Measurements from ENCODE around the gene UQCC3. TPM values are rescaled to one million over a fixed set of nuclear protein-coding genes. Genes with fewer than 3 reads are reported as not detected.
"Not testable (repeated sequence)": the region's sequence is repeated elsewhere in the genome, so short reads cannot be mapped to it uniquely, and the experiment has no call there.

The UQCC3 gene
- polyA plus RNA-seq, 1 of the 3 experiments (the other 2 are of a cell fraction) = 24.8 TPM

DNA sequence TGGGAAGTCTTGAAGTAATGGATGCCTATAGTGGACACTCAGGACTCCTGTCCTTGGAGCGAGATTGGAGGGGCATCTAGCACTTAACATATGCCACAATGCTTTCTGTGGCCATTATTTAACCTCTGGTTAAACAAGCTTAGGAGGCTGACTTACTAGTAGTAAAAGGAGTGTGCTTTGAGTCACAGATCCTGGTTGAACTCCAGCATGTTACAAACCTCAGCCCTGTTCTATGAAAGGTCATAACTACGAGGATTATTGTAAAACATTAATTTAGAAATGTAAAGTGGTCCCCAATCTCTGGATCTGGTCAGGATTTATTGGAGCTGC lies 1.7 kb downstream of the UQCC3 start:
- Histone ChIP-seq H3F3A (replicated peaks; ENCODE audit: insufficient read depth) (peaks cover 50% of the 10 kb centered on the region), H2AFZ (ENCODE audit: low read depth) (no peak overlapping the region), H4K20me1 (ENCODE audit: insufficient read depth) (no peaks in the 10 kb centered on the region), H3K27me3 (ENCODE audit: insufficient read depth) (no peaks in the 10 kb centered on the region), H3K9me2 (no peaks in the 10 kb centered on the region), H3K9me3 (no peaks in the 10 kb centered on the region), H3K27ac (ENCODE audit: low read depth in 2 of 2, low read length in 1 of 2) (peak overlapping the region in 1 of 2 experiments; percentile 80; a peak in 1 of 4 replicates), H3K79me2 (ENCODE audit: insufficient read depth) (peaks cover 78% of the 10 kb centered on the region), H3K4me2 (peak overlapping the region; percentile 97), H3K36me3 (replicated peaks in 1 of 2; ENCODE audit: control insufficient read depth in 1 of 2, insufficient read depth in 2 of 2, low read length in 1 of 2) (peaks cover 19 to 26% of the 10 kb centered on the region in 2 experiments), H3K4me3 (ENCODE audit: low read depth in 2 of 2, low read length in 1 of 2) (peak overlapping the region; percentile 68 to 90; a peak in 1 of 4 replicates), H3K4me1 (ENCODE audit: control insufficient read depth in 1 of 2, insufficient read depth in 2 of 2, low read depth in 1 of 2, low read length in 1 of 2) (peaks cover 23 to 31% of the 10 kb centered on the region in 2 experiments; a peak in 3 of 4 replicates), H3K9ac (no peak overlapping the region)
- no peak for TF ChIP-seq FOSL2 (IDR thresholded peaks at IDR 0.05; ENCODE audit: borderline replicate concordance, low read depth)
- TF ChIP-seq TAF1 (IDR thresholded peaks at IDR 0.05; ENCODE audit: borderline replicate concordance, low read depth, low read length) = no peak
- no peak for TF ChIP-seq JUND (IDR thresholded peaks at IDR 0.05)
- TF ChIP-seq, protein P1, sequence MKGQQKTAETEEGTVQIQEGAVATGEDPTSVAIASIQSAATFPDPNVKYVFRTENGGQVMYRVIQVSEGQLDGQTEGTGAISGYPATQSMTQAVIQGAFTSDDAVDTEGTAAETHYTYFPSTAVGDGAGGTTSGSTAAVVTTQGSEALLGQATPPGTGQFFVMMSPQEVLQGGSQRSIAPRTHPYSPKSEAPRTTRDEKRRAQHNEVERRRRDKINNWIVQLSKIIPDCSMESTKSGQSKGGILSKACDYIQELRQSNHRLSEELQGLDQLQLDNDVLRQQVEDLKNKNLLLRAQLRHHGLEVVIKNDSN (IDR thresholded peaks at IDR 0.05; ENCODE audit: borderline replicate concordance, low read depth) = no peak
- TF ChIP-seq FOXJ3 (CRISPR knock-in tag; IDR thresholded peaks at IDR 0.05) = no peak
- no peak for TF ChIP-seq FOXM1 (IDR thresholded peaks at IDR 0.05; ENCODE audit: low read depth)
- TF ChIP-seq MEF2A (IDR thresholded peaks at IDR 0.05; ENCODE audit: borderline replicate concordance, low read depth) = no peak
- no peak for TF ChIP-seq GABPA (IDR thresholded peaks at IDR 0.05; ENCODE audit: low read depth)
- TF ChIP-seq, protein P2, sequence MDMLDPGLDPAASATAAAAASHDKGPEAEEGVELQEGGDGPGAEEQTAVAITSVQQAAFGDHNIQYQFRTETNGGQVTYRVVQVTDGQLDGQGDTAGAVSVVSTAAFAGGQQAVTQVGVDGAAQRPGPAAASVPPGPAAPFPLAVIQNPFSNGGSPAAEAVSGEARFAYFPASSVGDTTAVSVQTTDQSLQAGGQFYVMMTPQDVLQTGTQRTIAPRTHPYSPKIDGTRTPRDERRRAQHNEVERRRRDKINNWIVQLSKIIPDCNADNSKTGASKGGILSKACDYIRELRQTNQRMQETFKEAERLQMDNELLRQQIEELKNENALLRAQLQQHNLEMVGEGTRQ (IDR thresholded peaks at IDR 0.05; ENCODE audit: borderline replicate concordance, low read depth, low read length) = no peak
- no peak for TF ChIP-seq CTCF (IDR thresholded peaks at IDR 0.05)
- TF ChIP-seq EP300 (IDR thresholded peaks at IDR 0.05; ENCODE audit: borderline replicate concordance in 1 of 2, low read depth in 1 of 2, low read length in 1 of 2) = no peak
- TF ChIP-seq POLR2AphosphoS5 (IDR thresholded peaks at IDR 0.05; ENCODE audit: low read depth, low read length) = no peak
- ChIA-PET CTCF (interaction anchor here (1.0 to 2.0 kb wide), 5 partner anchors 17 to 208 kb away, joined by 3 to 6 read pairs (median 4); partner anchors contain the start of genes LRRN4CL and SLC3A2), POLR2A (interaction anchor here (1.4 to 2.4 kb wide), 2 partner anchors 8 to 60 kb away, joined by 5 to 12 read pairs; partner anchors contain the start of genes C11orf98, CSKMT and ROM1)
- DNase-seq = no peak
- WGBS (ENCODE audit: low lambda C conversion rate) = 87% methylated on average over 2 of the region's 2 CpGs

DNA sequence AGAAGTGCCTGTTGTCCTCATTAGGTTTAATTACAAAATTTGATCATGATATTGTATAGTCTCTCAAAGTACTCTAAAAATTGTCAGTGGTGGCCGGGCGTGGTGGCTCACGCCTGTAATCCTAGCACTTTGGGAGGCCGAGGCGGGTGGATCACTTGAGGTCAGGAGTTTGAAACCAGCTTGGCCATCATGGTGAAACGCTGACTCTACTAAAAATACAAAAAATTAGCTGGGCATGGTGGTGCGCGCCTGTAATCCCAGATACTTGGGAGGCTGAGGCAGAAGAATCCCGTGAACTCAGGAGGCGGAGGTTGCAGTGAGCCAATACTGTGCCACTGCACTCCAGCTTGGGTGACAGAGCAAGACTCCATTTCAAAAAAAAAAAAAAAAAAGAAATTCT lies 3.9 kb downstream of the UQCC3 start:
- peaks cover 80% of the 10 kb centered on the region for H3K79me2 ChIP-seq (ENCODE audit: insufficient read depth)
- 93% methylated on average over 10 of the region's 10 CpGs for WGBS (ENCODE audit: low lambda C conversion rate)
- H3K36me3 ChIP-seq (replicated peaks in 1 of 2; ENCODE audit: control insufficient read depth in 1 of 2, insufficient read depth in 2 of 2, low read length in 1 of 2) = peaks cover 19 to 26% of the 10 kb centered on the region in 2 experiments
- H2AFZ ChIP-seq (ENCODE audit: low read depth); DNase-seq; H3K4me3 ChIP-seq (ENCODE audit: low read depth in 2 of 2, low read length in 1 of 2); H3K27ac ChIP-seq (ENCODE audit: low read depth in 2 of 2, low read length in 1 of 2); H4K20me1 ChIP-seq (ENCODE audit: insufficient read depth); H3K9ac ChIP-seq; H3K9me2 ChIP-seq; H3K4me2 ChIP-seq; H3K9me3 ChIP-seq; H3K27me3 ChIP-seq (ENCODE audit: insufficient read depth): not testable (repeated sequence)
- peaks cover 18 to 24% of the 10 kb centered on the region in 2 experiments; a peak in 3 of 4 replicates for H3K4me1 ChIP-seq (ENCODE audit: control insufficient read depth in 1 of 2, insufficient read depth in 2 of 2, low read depth in 1 of 2, low read length in 1 of 2)
- peaks cover 44% of the 10 kb centered on the region for H3F3A ChIP-seq (replicated peaks; ENCODE audit: insufficient read depth)
- CTCF ChIA-PET = interaction anchor here (1.3 kb wide), 1 partner anchor 50 kb away, joined by 3 read pairs; no protein-coding TSS in a partner anchor
- POLR2A ChIA-PET = interaction anchor here (2.6 kb wide), 1 partner anchor 10 kb away, joined by 13 read pairs; the partner anchor contains the start of genes C11orf98 and CSKMT

Measured in SK-N-SH (cell line).